ENCODE results near the gene PPP2R3A. TPM values are rescaled to one million over a fixed set of nuclear protein-coding genes. Genes with fewer than 3 reads are reported as not detected.

PPP2R3A gene
- total RNA-seq, 1 donor from 2014 or later = 10.5 TPM

DNA sequence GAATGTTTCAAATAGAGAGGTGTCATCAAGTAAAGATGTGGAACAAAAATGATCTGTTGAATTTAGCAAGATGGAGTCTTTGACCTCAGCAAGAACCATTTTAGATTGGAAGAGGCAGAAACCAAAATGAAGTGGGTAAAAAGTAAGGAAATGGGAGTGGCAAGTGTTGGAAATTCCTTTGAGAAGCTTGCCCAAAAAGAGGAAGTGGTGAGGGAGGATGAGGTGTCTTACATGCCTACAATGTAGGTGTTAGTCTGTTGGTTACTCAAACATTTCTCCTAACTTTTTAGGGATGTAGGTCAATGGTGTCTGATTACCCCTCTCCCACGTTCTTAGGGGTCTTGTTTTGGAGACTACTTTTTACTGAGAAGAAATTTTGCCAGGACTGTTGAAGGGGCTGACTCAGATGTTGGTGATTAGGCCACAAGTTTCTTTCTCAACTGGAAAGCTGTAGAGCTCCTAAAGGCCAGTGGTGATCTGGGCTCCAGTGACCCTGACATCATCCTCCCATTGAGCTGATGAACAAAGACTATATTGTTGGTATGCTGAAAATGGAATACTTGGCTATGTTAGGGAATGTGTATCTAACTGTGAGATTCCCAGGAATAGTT lies 5.1 kb downstream of the PPP2R3A start:
- H3K4me1 ChIP-seq = peaks cover 0 to 16% of the 10 kb centered on the region in 2 donors
- intact Hi-C loops (cut with DNase I) = no loop called here

DNA sequence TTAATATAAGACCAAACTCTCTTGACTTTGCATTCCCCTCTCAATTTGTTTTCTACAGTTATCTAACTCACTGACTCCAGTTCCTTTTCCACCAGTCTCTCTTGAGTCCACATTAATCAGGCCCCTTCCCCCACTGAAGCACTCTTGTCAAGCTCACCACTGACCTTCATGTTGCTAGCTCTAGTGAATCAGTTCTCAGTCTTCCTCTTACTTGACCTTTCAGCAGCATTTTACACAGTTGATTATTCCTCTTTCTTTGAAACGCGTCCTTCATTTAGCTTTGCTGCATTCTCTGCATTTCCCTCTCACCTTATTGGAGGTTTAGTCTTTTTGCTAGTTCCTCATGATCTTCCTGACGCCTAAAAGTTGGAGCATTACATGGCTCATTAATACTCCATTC lies 8.3 kb downstream of the PPP2R3A start:
- Histone ChIP-seq H3K4me1 (no peaks in the 10 kb centered on the region), H3K9me3 (no peaks in the 10 kb centered on the region), H3K27ac (no peak overlapping the region), H3K27me3 (no peaks in the 10 kb centered on the region), H3K36me3 (no peaks in the 10 kb centered on the region), H3K4me3 (no peak overlapping the region)
- no peak for DNase-seq (ENCODE audit: low spot score in 2 of 2)
- intact Hi-C loops (cut with DNase I) = no loop called here
- no peak for TF ChIP-seq CTCF (IDR thresholded peaks at IDR 0.05)

More for the DNA sequence above, 5.1 kb downstream of the PPP2R3A start:
- TF ChIP-seq CTCF (IDR thresholded peaks at IDR 0.05) = no peak
- H3K27ac ChIP-seq = no peak overlapping the region
- H3K9me3 ChIP-seq = no peaks in the 10 kb centered on the region
- no peaks in the 10 kb centered on the region for H3K27me3 ChIP-seq
- H3K36me3 ChIP-seq = no peaks in the 10 kb centered on the region
- H3K4me3 ChIP-seq = no peak overlapping the region
- DNase-seq (ENCODE audit: low spot score in 2 of 2) = no peak

GRCh38 chr3:135975053-135975452 lies 9.5 kb downstream of the PPP2R3A start:
- intact Hi-C loops (cut with DNase I) = no loop called here
- no peak overlapping the region for H3K4me3 ChIP-seq
- H3K4me1 ChIP-seq = no peaks in the 10 kb centered on the region
- H3K9me3 ChIP-seq = no peaks in the 10 kb centered on the region
- H3K36me3 ChIP-seq = no peaks in the 10 kb centered on the region
- no peak for DNase-seq (ENCODE audit: low spot score in 2 of 2)
- TF ChIP-seq CTCF (IDR thresholded peaks at IDR 0.05) = no peak
- no peaks in the 10 kb centered on the region for H3K27me3 ChIP-seq
- peak overlapping the region; percentile 1 to 33 for H3K27ac ChIP-seq

DNA sequence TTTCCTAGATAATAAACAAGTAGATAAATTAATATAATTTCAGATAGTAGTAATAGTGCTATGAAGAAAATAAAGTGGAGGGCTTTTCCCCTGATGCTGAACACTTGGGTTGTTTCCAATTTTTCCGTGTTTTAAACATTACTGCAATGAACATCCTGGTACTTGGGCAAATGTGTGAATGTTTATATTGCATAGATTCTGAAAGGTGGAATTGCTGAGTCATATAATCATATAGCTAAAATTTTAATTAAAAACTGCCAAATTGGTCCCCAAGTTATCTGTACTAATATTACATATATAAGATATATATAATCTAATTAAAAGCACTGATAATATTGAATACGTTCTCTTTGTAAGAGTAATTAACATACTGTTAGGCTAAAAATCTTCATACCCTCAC lies 10.0 kb downstream of the PPP2R3A start:
- no peaks in the 10 kb centered on the region for H3K4me1 ChIP-seq
- H3K36me3 ChIP-seq = no peaks in the 10 kb centered on the region
- intact Hi-C loops (cut with DNase I) = no loop called here
- no peaks in the 10 kb centered on the region for H3K9me3 ChIP-seq
- H3K4me3 ChIP-seq = no peak overlapping the region
- no peak overlapping the region for H3K27ac ChIP-seq
- no peak for TF ChIP-seq CTCF (IDR thresholded peaks at IDR 0.05)
- no peak for DNase-seq (ENCODE audit: low spot score in 2 of 2)
- no peaks in the 10 kb centered on the region for H3K27me3 ChIP-seq

GRCh38 chr3:135980343-135980742 lies 14.8 kb downstream of the PPP2R3A start:
- Histone ChIP-seq H3K9me3 (no peaks in the 10 kb centered on the region), H3K4me3 (no peak overlapping the region), H3K36me3 (no peaks in the 10 kb centered on the region), H3K4me1 (no peaks in the 10 kb centered on the region), H3K27me3 (no peaks in the 10 kb centered on the region), H3K27ac (no peak overlapping the region)
- DNase-seq (ENCODE audit: low spot score in 2 of 2) = no peak
- TF ChIP-seq CTCF (IDR thresholded peaks at IDR 0.05) = no peak
- intact Hi-C loops (cut with DNase I) = no loop called here
